Measurements from ENCODE around the gene AZU1.

DNA sequence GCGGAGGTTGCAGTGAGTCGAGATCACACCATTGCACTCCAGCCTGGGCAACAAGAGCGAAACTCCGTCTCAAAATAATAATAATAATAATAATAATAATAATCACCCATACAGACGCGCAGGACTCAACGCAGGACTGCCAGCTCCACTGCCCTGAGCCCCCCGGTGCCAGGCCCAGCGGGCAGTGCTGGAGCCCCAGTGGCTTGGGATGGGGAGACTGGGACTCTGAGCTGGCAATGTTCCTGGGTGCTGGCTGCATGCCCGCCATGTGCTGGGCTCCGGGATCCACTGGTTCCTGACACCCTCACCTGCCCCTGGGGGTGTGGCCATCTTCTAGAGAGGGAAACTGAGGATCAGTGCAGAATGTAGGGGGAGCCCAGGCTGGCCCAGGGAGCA is 325 bp upstream of the AZU1 start:
- TF ChIP-seq, protein P1, sequence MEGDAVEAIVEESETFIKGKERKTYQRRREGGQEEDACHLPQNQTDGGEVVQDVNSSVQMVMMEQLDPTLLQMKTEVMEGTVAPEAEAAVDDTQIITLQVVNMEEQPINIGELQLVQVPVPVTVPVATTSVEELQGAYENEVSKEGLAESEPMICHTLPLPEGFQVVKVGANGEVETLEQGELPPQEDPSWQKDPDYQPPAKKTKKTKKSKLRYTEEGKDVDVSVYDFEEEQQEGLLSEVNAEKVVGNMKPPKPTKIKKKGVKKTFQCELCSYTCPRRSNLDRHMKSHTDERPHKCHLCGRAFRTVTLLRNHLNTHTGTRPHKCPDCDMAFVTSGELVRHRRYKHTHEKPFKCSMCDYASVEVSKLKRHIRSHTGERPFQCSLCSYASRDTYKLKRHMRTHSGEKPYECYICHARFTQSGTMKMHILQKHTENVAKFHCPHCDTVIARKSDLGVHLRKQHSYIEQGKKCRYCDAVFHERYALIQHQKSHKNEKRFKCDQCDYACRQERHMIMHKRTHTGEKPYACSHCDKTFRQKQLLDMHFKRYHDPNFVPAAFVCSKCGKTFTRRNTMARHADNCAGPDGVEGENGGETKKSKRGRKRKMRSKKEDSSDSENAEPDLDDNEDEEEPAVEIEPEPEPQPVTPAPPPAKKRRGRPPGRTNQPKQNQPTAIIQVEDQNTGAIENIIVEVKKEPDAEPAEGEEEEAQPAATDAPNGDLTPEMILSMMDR (IDR thresholded peaks at IDR 0.05): no peak
- TF ChIP-seq POLR2A (IDR thresholded peaks at IDR 0.05) (no peak), POLR2AphosphoS5 (IDR thresholded peaks at IDR 0.05) (no peak)

All from prostate gland (tissue), 2 donors.